AG04450 (cell line): ENCODE measurements around the gene FGGY. TPM values are rescaled to one million over a fixed set of nuclear protein-coding genes. Genes with fewer than 3 reads are reported as not detected.

Experiments
- CTCF ChIA-PET: fragments of 300-600, 350-600 bp; formaldehyde crosslinking; extraction: SDS; loops from one replicate; lab custom pipeline; 2022; ENCODE audit warnings: antibody characterized with exemption, inconsistent platforms; lab: Charles Lee
- POLR2A ChIA-PET: fragments of 350-600 bp; formaldehyde crosslinking; extraction: SDS; loops from one replicate; lab custom pipeline; 2021; ENCODE audit warnings: antibody characterized with exemption, inconsistent platforms; lab: Yijun Ruan, JAX
- DNase-seq: peaks from one replicate; pipeline ENCODE4 v3.0.0-alpha.2; 2011; ENCODE audit warnings: low read depth, low spot score
- H3K27ac ChIP-seq: one replicate; pipeline ENCODE4 v1.5.1; 2012; ENCODE audit warnings: low read depth, low read length, control low read depth
- H3K27me3 ChIP-seq: one replicate; pipeline ENCODE4 v1.6.0; 2012; ENCODE audit warnings: low read length; ENCODE audit not compliant: control insufficient read depth, insufficient read depth
- H3K4me3 ChIP-seq: 2 replicates; pipeline ENCODE4 v1.5.1; 2011; ENCODE audit warnings: mild to moderate bottlenecking, low read depth, low read length, control low read depth
- H3K9me3 ChIP-seq: 2 replicates; pipeline ENCODE4 v1.5.1; 2012; ENCODE audit warnings: low read length; ENCODE audit not compliant: control insufficient read depth, insufficient read depth
- CTCF ChIP-seq: IDR thresholded peaks from 2 replicates; pipeline ENCODE4 v1.5.1; 2011; ENCODE audit warnings: low read depth, low read length, control low read depth, inconsistent platforms
- polyA plus RNA-seq: library from polyadenylated mRNA; depleted of rRNA; stranded (reverse); fragments of >200 nt; gene quantifications from 2 replicates; pipeline ENCODE4 v1.2.3, GENCODE V29; 2011

FGGY gene
- polyA plus RNA-seq, 1 experiment, result 11.8 TPM

- CTCF ChIA-PET, result no interaction called here
- no peaks in the 10 kb centered on the region for H3K9me3 ChIP-seq
- no peak for TF ChIP-seq CTCF
- no peak for DNase-seq
- POLR2A ChIA-PET, result no interaction called here
- H3K27me3 ChIP-seq, result no peaks in the 10 kb centered on the region
- no peak overlapping the region for H3K27ac ChIP-seq
- H3K4me3 ChIP-seq, result no peak overlapping the region
These were observed 94.6 kb downstream of the FGGY start for GRCh38 chr1:59391212-59392179.

DNA sequence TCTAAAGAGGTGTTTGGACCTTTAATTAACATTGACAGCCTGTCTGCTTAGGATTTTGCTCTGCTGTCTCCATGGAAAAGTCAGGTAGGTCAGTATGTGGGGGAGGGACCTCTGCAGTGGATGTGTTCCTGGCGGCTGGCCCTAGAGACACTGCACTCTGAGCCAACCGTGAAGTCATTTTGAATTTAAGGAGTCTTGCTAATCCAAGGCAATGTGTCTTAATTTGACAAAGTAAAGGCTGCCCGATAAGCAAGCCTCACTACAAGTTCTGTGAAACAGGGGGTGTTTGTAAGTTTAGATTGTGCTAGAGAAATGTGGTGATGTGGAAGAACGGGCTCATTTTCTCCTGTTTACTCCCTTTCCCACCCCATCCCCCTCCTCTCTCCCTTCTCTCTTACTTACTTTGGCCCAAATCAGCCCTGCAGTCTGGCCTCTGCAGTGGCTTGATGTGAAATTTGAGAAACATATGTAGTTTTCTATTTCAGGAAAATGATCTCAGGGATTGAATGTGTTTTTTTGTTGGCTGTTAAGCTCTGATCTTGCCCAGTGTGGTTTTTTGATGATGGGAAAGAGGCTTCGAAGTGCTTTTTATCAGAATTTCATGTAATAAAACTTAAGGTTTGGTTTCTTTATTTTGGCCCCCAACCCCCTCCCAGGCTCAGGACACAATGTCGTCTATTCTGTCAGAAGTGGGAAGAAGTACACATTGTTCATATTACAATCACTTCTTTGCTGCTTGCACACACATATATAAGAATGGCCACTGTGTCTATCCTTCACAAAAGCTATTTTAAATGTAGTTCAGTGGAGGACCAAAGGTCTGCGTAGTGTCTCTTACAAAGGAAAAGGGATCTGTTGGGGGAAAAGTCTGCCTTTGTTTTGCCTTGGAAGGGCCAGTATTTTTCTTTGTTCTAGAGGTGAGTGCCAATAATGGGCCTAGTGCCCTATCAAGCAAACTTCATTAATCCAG, 96.6 kb downstream of the FGGY start:
- DNase-seq, result peak; percentile 76
- CTCF ChIA-PET, result interaction anchor here (0.9 kb wide), 1 partner anchor 306 kb away, joined by 3 read pairs; no protein-coding TSS in a partner anchor
- peak overlapping the region; percentile 3 for H3K4me3 ChIP-seq
- POLR2A ChIA-PET, result interaction anchor here (0.7 kb wide), 1 partner anchor 380 kb away, joined by 3 read pairs; no protein-coding TSS in a partner anchor
- no peaks in the 10 kb centered on the region for H3K27me3 ChIP-seq
- no peaks in the 10 kb centered on the region for H3K9me3 ChIP-seq
- no peak for TF ChIP-seq CTCF
- H3K27ac ChIP-seq, result peak overlapping the region; percentile 77

DNA sequence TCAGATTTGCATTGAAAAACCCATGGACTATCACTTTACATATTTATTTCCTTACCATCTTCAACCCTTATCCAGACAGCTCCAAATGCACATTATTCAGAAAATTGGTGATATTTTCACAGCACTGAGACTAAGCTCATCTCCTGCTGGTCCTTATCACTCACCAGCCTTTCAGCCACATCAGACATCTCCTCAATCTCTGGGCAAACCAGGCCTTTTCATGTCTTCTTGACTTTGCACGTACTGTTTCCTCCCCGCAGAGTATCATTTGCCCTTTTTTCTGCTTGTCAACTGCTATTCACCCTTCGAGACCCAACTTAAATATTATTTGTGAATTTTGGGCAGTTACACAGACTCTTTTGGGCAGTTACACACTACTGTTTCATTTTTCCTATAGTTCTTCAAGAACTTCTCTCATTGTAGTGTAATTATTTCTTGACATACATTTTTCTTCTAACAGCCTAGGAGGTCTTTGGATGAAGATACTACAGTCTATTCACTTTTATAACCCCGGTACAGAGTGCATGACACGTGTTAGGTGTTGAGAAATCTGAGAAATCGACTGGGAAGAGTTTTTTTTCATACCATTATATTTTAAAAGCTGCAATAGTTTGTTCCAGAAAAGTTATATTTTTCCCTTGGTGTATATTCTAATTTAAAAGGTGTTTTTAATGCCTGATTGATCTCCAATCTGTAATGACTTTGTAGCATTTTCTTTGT, 98.0 kb downstream of the FGGY start:
- Histone ChIP-seq H3K4me3 (no peak overlapping the region), H3K9me3 (no peaks in the 10 kb centered on the region), H3K27ac (no peak overlapping the region), H3K27me3 (no peaks in the 10 kb centered on the region)
- ChIA-PET CTCF (interaction anchor here (0.9 kb wide), 1 partner anchor 304 kb away, joined by 3 read pairs; no protein-coding TSS in a partner anchor), POLR2A (no interaction called here)
- DNase-seq, result no peak
- no peak for TF ChIP-seq CTCF

DNA sequence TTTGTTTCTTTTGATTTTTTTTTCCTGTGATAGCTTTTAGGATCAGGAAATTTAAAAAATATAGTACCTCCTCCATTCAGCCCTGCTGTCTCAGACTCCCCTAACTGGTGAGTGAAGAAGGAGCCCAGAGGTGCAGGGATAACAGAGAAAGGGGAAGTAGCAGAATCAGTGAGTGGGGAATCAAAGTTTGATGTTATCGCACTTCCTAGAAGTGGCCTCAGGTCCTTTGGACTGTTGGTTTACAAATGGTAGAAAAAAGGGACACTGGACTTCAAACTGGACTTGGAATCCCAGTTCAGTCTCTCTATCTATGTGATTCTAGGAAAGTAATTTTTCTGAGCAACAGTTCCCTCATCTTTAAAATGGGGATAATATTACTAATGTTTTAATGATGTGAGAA, 99.5 kb downstream of the FGGY start:
- POLR2A ChIA-PET, result no interaction called here
- no peak for TF ChIP-seq CTCF
- Histone ChIP-seq H3K27ac (no peak overlapping the region), H3K9me3 (no peaks in the 10 kb centered on the region), H3K27me3 (no peaks in the 10 kb centered on the region), H3K4me3 (no peak overlapping the region)
- no peak for DNase-seq
- CTCF ChIA-PET, result interaction anchor here (0.9 kb wide), 1 partner anchor 297 kb away, joined by 3 read pairs; no protein-coding TSS in a partner anchor
